Hematopoietic multipotent progenitor cell treated with erythropoietin and hydrocortisone succinate and interleukin-3 and kit ligand, for 15 days (in vitro differentiated cells): Measurements from ENCODE around the gene CALD1.

Source experiments
- DNase-seq: peaks from one replicate; pipeline ENCODE4 v3.0.0-alpha.2; 2015; ENCODE audit warnings: low spot score

Gene CALD1

GRCh38 chr7:135001390-135002165 lies 222.1 kb downstream of the CALD1 start:
- DNase-seq, result no peak

DNA sequence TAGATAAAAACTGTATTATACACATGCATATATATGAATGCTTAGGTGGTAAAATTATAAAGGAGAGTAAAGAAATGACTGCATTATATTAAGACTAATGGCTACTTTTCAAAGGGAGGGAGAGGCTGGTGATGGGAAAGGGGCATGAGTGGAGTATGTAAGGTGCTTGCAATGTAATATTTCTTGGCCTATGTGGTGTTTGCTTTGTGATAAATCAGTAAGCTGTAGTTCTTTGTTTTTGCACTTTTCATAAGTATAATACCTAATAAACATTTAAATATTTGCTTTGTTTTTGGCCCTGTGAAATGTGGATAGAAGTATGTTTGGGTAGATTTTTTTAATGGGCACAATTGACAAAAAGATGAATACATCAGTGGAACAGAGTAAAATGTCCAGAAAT lies 232.8 kb downstream of the CALD1 start:
- DNase-seq, result no peak
